Stomach (tissue), 4 donors: Measurements from ENCODE around the gene CLEC18A.

Source experiments
- EP300 ChIP-seq: sonication (generic); formaldehyde crosslinking; IDR thresholded peaks from one replicate; pipeline ENCODE4 v1.6.1; 2017; ENCODE audit warnings: antibody characterized with exemption
- POLR2A ChIP-seq, 4 donors: fragments of 450-650 bp; IDR thresholded peaks; one replicate each; pipeline ENCODE4 v1.6.1; 2016; ENCODE audit warnings: antibody characterized with exemption in 4 of 4, control low read depth in 2 of 4, mild to moderate bottlenecking in 1 of 4, moderate library complexity in 1 of 4
- TF ChIP-seq, protein P1 (sequence below), 7 experiments: fragments of 450-650 bp in 4 of 7; fragments of 200-600 bp in 3 of 7; sonication (generic) in 3 of 7; IDR thresholded peaks; one replicate each; pipeline ENCODE4 v1.5.1; 2016 to 2019; ENCODE audit warnings: antibody characterized with exemption in 7 of 7, control low read depth in 2 of 7, mild to moderate bottlenecking in 1 of 7

DNA sequence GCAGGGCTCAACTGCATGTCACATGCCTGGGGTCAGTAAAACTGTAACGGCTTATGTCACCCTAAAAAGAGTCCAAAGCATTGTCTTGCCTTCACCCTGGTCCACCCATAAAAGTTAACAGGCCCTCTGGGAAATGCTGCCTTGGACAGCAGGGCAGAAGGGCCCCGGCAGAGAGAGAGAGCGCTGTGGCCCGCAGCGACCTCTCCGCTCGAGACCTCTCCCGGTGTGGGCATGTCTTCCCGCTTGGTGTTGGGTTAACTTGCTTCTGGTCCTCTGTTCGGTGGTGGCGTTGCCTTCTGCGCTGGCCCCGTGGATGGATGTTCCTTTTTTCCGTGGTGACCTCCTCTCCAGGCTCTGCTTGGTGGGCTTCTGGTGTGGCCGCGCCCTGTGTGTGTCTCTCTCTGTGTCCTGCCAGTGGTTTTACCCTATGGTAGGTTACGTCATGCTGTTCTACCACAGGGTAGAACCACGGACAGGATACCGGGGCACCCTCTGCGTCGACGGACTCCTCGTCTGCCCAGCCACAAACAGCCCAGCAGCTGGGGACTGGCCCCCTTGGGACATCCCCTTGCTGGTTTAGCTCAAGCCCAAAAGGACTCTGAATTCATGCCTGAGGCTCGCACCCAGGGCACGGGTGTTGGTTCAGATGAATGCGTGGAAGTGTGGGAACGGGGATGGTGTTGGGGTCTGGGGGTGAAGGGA, 18.3 kb upstream of the CLEC18A start:
- TF ChIP-seq, protein P1, sequence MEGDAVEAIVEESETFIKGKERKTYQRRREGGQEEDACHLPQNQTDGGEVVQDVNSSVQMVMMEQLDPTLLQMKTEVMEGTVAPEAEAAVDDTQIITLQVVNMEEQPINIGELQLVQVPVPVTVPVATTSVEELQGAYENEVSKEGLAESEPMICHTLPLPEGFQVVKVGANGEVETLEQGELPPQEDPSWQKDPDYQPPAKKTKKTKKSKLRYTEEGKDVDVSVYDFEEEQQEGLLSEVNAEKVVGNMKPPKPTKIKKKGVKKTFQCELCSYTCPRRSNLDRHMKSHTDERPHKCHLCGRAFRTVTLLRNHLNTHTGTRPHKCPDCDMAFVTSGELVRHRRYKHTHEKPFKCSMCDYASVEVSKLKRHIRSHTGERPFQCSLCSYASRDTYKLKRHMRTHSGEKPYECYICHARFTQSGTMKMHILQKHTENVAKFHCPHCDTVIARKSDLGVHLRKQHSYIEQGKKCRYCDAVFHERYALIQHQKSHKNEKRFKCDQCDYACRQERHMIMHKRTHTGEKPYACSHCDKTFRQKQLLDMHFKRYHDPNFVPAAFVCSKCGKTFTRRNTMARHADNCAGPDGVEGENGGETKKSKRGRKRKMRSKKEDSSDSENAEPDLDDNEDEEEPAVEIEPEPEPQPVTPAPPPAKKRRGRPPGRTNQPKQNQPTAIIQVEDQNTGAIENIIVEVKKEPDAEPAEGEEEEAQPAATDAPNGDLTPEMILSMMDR (IDR thresholded peaks at IDR 0.05) = no peak
- TF ChIP-seq EP300 = no peak
- TF ChIP-seq POLR2A (IDR thresholded peaks at IDR 0.05) = no peak
